Esophagus (tissue), 2 donors: ENCODE measurements around the gene PA2G4. TPM values are rescaled to one million over a fixed set of nuclear protein-coding genes. Genes with fewer than 3 reads are reported as not detected.

Experiments used
- H3K27ac ChIP-seq, 2 donors: one replicate each; pipeline ENCODE4 v1.5.1; 2013; ENCODE audit warnings: low read depth in 2 of 2, mild to moderate bottlenecking in 2 of 2, inconsistent platforms in 1 of 2, low read length in 1 of 2, moderate library complexity in 1 of 2
- H3K27me3 ChIP-seq, 2 donors: one replicate each; pipeline ENCODE4 v1.6.1; 2013; ENCODE audit warnings: low read length in 2 of 2, control low read depth in 1 of 2, mild to moderate bottlenecking in 1 of 2; ENCODE audit not compliant: insufficient read depth in 2 of 2, control insufficient read depth in 1 of 2
- H3K36me3 ChIP-seq, 2 donors: one replicate each; pipeline ENCODE4 v1.6.1; 2013; ENCODE audit warnings: low read length in 1 of 2; ENCODE audit not compliant: control insufficient read depth in 2 of 2, insufficient read depth in 2 of 2
- H3K4me1 ChIP-seq, 2 donors: one replicate each; pipeline ENCODE4 v1.6.1; 2013; ENCODE audit warnings: low read length in 1 of 2; ENCODE audit not compliant: control insufficient read depth in 2 of 2, insufficient read depth in 2 of 2
- H3K4me3 ChIP-seq, 2 donors: one replicate each; pipeline ENCODE4 v1.5.1; 2013; ENCODE audit warnings: low read length in 2 of 2, mild to moderate bottlenecking in 2 of 2, low read depth in 1 of 2, moderate library complexity in 1 of 2
- H3K9me3 ChIP-seq, 2 donors: one replicate each; pipeline ENCODE4 v1.6.1; 2013; ENCODE audit warnings: mild to moderate bottlenecking in 2 of 2, low read depth in 1 of 2, low read length in 1 of 2, moderate library complexity in 1 of 2; ENCODE audit not compliant: control insufficient read depth in 2 of 2, insufficient read depth in 1 of 2
- WGBS, 2 donors: extraction: QIAGEN DNeasy Blood & Tissue Kit; methylation state at CpG; one replicate each; pipeline ENCODE4 v1.1.7; 2013; 5-methylcytosine and 5-hydroxymethylcytosine counted together
- polyA plus RNA-seq, 2 donors: library from polyadenylated mRNA; stranded (reverse); fragments of 200-250 nt; gene quantifications; one replicate each; pipeline ENCODE4 v1.2.3, GENCODE V29; 2013
- donor health status: healthy with polysubstance abuse.
- donor health status: Bipolar disorder and iron deficiency.

The PA2G4 gene
- polyA plus RNA-seq, 2 donors: 103 to 180 TPM

- Histone ChIP-seq H3K4me3 (no peak overlapping the region), H3K4me1 (no peaks in the 10 kb centered on the region), H3K36me3 (peaks cover 0 to 9% of the 10 kb centered on the region in 2 donors), H3K9me3 (no peaks in the 10 kb centered on the region), H3K27ac (peak overlapping the region; percentile 35 to 98), H3K27me3 (no peaks in the 10 kb centered on the region)
- 0 to 2% methylated on average over 2 of the region's 2 CpGs for WGBS, 2 donors
These were observed 15.0 kb downstream of the PA2G4 start for GRCh38 chr12:56119361-56119796.

- H3K4me3 ChIP-seq: no peak overlapping the region
- H3K27me3 ChIP-seq: no peaks in the 10 kb centered on the region
- H3K36me3 ChIP-seq: peaks cover 0 to 9% of the 10 kb centered on the region in 2 donors
- no peaks in the 10 kb centered on the region for H3K9me3 ChIP-seq
- H3K4me1 ChIP-seq: no peaks in the 10 kb centered on the region
- 88 to 90% methylated on average over 17 of the region's 17 CpGs for WGBS, 2 donors
- H3K27ac ChIP-seq: peak overlapping the region in 1 of 2 donors; percentile 21
These were observed 15.9 kb downstream of the PA2G4 start for GRCh38 chr12:56120158-56120846.

- 89% methylated on average over 11 of the region's 11 CpGs for WGBS, 2 donors
- H3K36me3 ChIP-seq: peaks cover 0 to 9% of the 10 kb centered on the region in 2 donors
- no peaks in the 10 kb centered on the region for H3K9me3 ChIP-seq
- H3K4me1 ChIP-seq: no peaks in the 10 kb centered on the region
- H3K4me3 ChIP-seq: no peak overlapping the region
- no peaks in the 10 kb centered on the region for H3K27me3 ChIP-seq
- H3K27ac ChIP-seq: no peak overlapping the region
These were observed 17.0 kb downstream of the PA2G4 start for GRCh38 chr12:56121204-56121870.

GRCh38 chr12:56122637-56123036, 18.3 kb downstream of the PA2G4 start:
- Histone ChIP-seq H3K27ac (peak overlapping the region in 1 of 2 donors; percentile 15), H3K9me3 (no peaks in the 10 kb centered on the region), H3K27me3 (no peaks in the 10 kb centered on the region), H3K36me3 (peaks cover 0 to 9% of the 10 kb centered on the region in 2 donors), H3K4me3 (no peak overlapping the region), H3K4me1 (no peaks in the 10 kb centered on the region)
- 84 to 88% methylated on average over 2 of the region's 2 CpGs for WGBS, 2 donors

GRCh38 chr12:56124133-56124532, 19.8 kb downstream of the PA2G4 start:
- Histone ChIP-seq H3K27me3 (no peaks in the 10 kb centered on the region), H3K27ac (no peak overlapping the region), H3K9me3 (no peaks in the 10 kb centered on the region), H3K4me1 (no peaks in the 10 kb centered on the region), H3K4me3 (no peak overlapping the region), H3K36me3 (peaks cover 0 to 9% of the 10 kb centered on the region in 2 donors)
- WGBS, 2 donors: 87 to 89% methylated on average over 4 of the region's 4 CpGs

- Histone ChIP-seq H3K4me1 (peaks cover 0 to 4% of the 10 kb centered on the region in 2 donors), H3K9me3 (no peaks in the 10 kb centered on the region), H3K27ac (peak overlapping the region; percentile 67 to 86), H3K27me3 (no peaks in the 10 kb centered on the region), H3K36me3 (peaks cover 9 to 15% of the 10 kb centered on the region in 2 donors), H3K4me3 (peak overlapping the region in 1 of 2 donors; percentile 49)
- 48 to 60% methylated on average over 3 of the region's 3 CpGs for WGBS, 2 donors
These were observed 22.4 kb downstream of the PA2G4 start for GRCh38 chr12:56126732-56127239.

GRCh38 chr12:56127485-56127887, 23.1 kb downstream of the PA2G4 start:
- Histone ChIP-seq H3K36me3 (peaks cover 13 to 20% of the 10 kb centered on the region in 2 donors), H3K4me3 (peak overlapping the region; percentile 6 to 49), H3K27ac (peak overlapping the region; percentile 83 to 86), H3K27me3 (no peaks in the 10 kb centered on the region), H3K9me3 (no peaks in the 10 kb centered on the region), H3K4me1 (peaks cover 0 to 4% of the 10 kb centered on the region in 2 donors)
- WGBS, 2 donors: 0% methylated on average over 8 of the region's 8 CpGs

GRCh38 chr12:56127888-56128669, 23.7 kb downstream of the PA2G4 start, which contains the start of gene ESYT1:
TSS of gene ESYT1 (plus strand) at chr12:56128267. CDS start at chr12:56128320, 53 bp downstream.
- no peaks in the 10 kb centered on the region for H3K27me3 ChIP-seq
- WGBS, 2 donors: 0 to 1% methylated on average over 49 of the region's 49 CpGs
- H3K4me3 ChIP-seq: peak within 1 kb of the TSS; percentile 83
- H3K9me3 ChIP-seq: no peaks in the 10 kb centered on the region
- peak within 1 kb of the TSS; percentile 94 to 98 for H3K27ac ChIP-seq
- peaks cover 14 to 23% of the 10 kb centered on the region in 2 donors for H3K36me3 ChIP-seq
- H3K4me1 ChIP-seq: peaks cover 0 to 4% of the 10 kb centered on the region in 2 donors

GRCh38 chr12:56128670-56129205, 24.4 kb downstream of the PA2G4 start:
- WGBS, 2 donors: 0% methylated on average over 19 to 20 of the region's 20 CpGs
- H3K4me3 ChIP-seq: peak overlapping the region; percentile 83
- no peaks in the 10 kb centered on the region for H3K27me3 ChIP-seq
- peak overlapping the region; percentile 94 to 98 for H3K27ac ChIP-seq
- no peaks in the 10 kb centered on the region for H3K9me3 ChIP-seq
- peaks cover 0 to 4% of the 10 kb centered on the region in 2 donors for H3K4me1 ChIP-seq
- peaks cover 20 to 30% of the 10 kb centered on the region in 2 donors for H3K36me3 ChIP-seq
